Type B pancreatic cell (in vitro differentiated cells): ENCODE results near the gene TMEM132E. TPM values are rescaled to one million over a fixed set of nuclear protein-coding genes. Genes with fewer than 3 reads are reported as not detected.

ENCODE experiments used
- DNase-seq: peaks from one replicate; pipeline ENCODE4 v3.0.0; 2021; ENCODE audit warnings: mixed read lengths; ENCODE audit not compliant: unreplicated experiment; ENCODE audit errors: extremely low spot score
- H3K27ac Mint-ChIP-seq: 2 replicates; pipeline ENCODE4 v1.8.0; 2021; ENCODE audit warnings: mild to moderate bottlenecking, mixed read lengths
- H3K27me3 Mint-ChIP-seq: 2 replicates; pipeline ENCODE4 v1.8.0; 2021; ENCODE audit warnings: mixed read lengths
- H3K36me3 Mint-ChIP-seq: 2 replicates; pipeline ENCODE4 v1.8.0; 2021; ENCODE audit warnings: mixed read lengths
- H3K4me1 Mint-ChIP-seq: one replicate; pipeline ENCODE4 v1.8.0; 2021; ENCODE audit warnings: mixed read lengths; ENCODE audit not compliant: unreplicated experiment
- H3K4me3 Mint-ChIP-seq: 2 replicates; pipeline ENCODE4 v1.8.0; 2021; ENCODE audit warnings: mild to moderate bottlenecking, mixed read lengths
- H3K9me3 Mint-ChIP-seq: 2 replicates; pipeline ENCODE4 v1.8.0; 2021; ENCODE audit warnings: mixed read lengths
- CTCF ChIP-seq: fragments of 200-600 bp; sonication (generic); conservative IDR thresholded peaks from 2 replicates; pipeline ENCODE4 v1.5.0; 2021; ENCODE audit warnings: antibody characterized with exemption, mild to moderate bottlenecking
- total RNA-seq: library from RNA; stranded (reverse); gene quantifications from 2 replicates; pipeline ENCODE4 v1.2.1, GENCODE V29; 2021; ENCODE audit warnings: low replicate concordance

The TMEM132E gene
- total RNA-seq, 1 donor from 2014 or later = 0.92 TPM

- no peaks in the 10 kb centered on the region for H3K9me3 Mint-ChIP-seq
- peaks cover 22% of the 10 kb centered on the region for H3K4me1 Mint-ChIP-seq
- H3K36me3 Mint-ChIP-seq = no peaks in the 10 kb centered on the region
- peaks cover 65% of the 10 kb centered on the region for H3K27me3 Mint-ChIP-seq
- H3K4me3 Mint-ChIP-seq = no peak overlapping the region
- DNase-seq = no peak
- TF ChIP-seq CTCF = no peak
- no peak overlapping the region for H3K27ac Mint-ChIP-seq
These were observed 29.8 kb downstream of the TMEM132E start for GRCh38 chr17:34609210-34609609.

GRCh38 chr17:34610039-34610438, 30.7 kb downstream of the TMEM132E start:
- no peak for DNase-seq
- Mint-ChIP-seq H3K4me1 (peaks cover 26% of the 10 kb centered on the region), H3K27ac (no peak overlapping the region), H3K9me3 (no peaks in the 10 kb centered on the region), H3K36me3 (no peaks in the 10 kb centered on the region), H3K4me3 (no peak overlapping the region), H3K27me3 (peaks cover 65% of the 10 kb centered on the region)
- no peak for TF ChIP-seq CTCF

GRCh38 chr17:34610506-34610905, 31.1 kb downstream of the TMEM132E start:
- no peak for TF ChIP-seq CTCF
- no peak for DNase-seq
- Mint-ChIP-seq H3K27me3 (peaks cover 69% of the 10 kb centered on the region), H3K27ac (peak overlapping the region; percentile 50), H3K9me3 (no peaks in the 10 kb centered on the region), H3K4me1 (peaks cover 30% of the 10 kb centered on the region), H3K36me3 (no peaks in the 10 kb centered on the region), H3K4me3 (no peak overlapping the region)

- Mint-ChIP-seq H3K27ac (peak overlapping the region; percentile 32), H3K27me3 (peaks cover 57% of the 10 kb centered on the region), H3K4me1 (peaks cover 34% of the 10 kb centered on the region), H3K36me3 (no peaks in the 10 kb centered on the region), H3K4me3 (peak overlapping the region; percentile 52), H3K9me3 (no peaks in the 10 kb centered on the region)
- DNase-seq = no peak
- TF ChIP-seq CTCF = no peak
These were observed 34.0 kb downstream of the TMEM132E start for GRCh38 chr17:34613064-34614019.

GRCh38 chr17:34614698-34615097, 35.3 kb downstream of the TMEM132E start:
- Mint-ChIP-seq H3K27ac (no peak overlapping the region), H3K4me3 (no peak overlapping the region), H3K9me3 (no peaks in the 10 kb centered on the region), H3K27me3 (peaks cover 43% of the 10 kb centered on the region), H3K36me3 (no peaks in the 10 kb centered on the region), H3K4me1 (peaks cover 27% of the 10 kb centered on the region)
- no peak for TF ChIP-seq CTCF
- no peak for DNase-seq
